Stimulated activated CD4-positive, alpha-beta T cell treated with anti-CD3 and anti-CD28 coated beads, Interleukin-12 subunit alpha, Interleukin-12 subunit beta, amount 100 ng/mL, for 24 hours (primary cell): ENCODE data around the gene THNSL1.
"Not testable (repeated sequence)": the region's sequence is repeated elsewhere in the genome, so short reads cannot be mapped to it uniquely, and the experiment has no call there.

Experiments used
- DNase-seq, 2 experiments: peaks; one replicate each; pipeline ENCODE4 v3.0.0-alpha.2; 2020; ENCODE audit warnings: low read depth in 2 of 2

Gene THNSL1

GRCh38 chr10:25016376-25017153, at the start of gene THNSL1:
TSS of gene THNSL1 (plus strand) at chr10:25016612. CDS start at chr10:25023224, 6,612 bp downstream.
- peak; percentile 95 to 97 for DNase-seq

GRCh38 chr10:24966962-24967481, 49.4 kb upstream of the THNSL1 start:
- no peak for DNase-seq

- no peak for DNase-seq
Observed at GRCh38 chr10:24968349-24968748, 48.1 kb upstream of the THNSL1 start.

- DNase-seq, result not testable (repeated sequence)
Observed at GRCh38 chr10:24968951-24969350, 47.5 kb upstream of the THNSL1 start.

GRCh38 chr10:24969841-24970281, 46.6 kb upstream of the THNSL1 start:
- no peak for DNase-seq

- DNase-seq, result no peak
Observed at GRCh38 chr10:24971374-24971773, 45.0 kb upstream of the THNSL1 start.

GRCh38 chr10:24973163-24973562, 43.2 kb upstream of the THNSL1 start:
- no peak for DNase-seq

GRCh38 chr10:24974976-24975375, 41.4 kb upstream of the THNSL1 start:
- DNase-seq, result no peak

- DNase-seq, result no peak
Observed at GRCh38 chr10:24979685-24980084, 36.7 kb upstream of the THNSL1 start.

- no peak for DNase-seq
Observed at GRCh38 chr10:24981161-24981710, 35.2 kb upstream of the THNSL1 start.

- no peak for DNase-seq
Observed at GRCh38 chr10:24982319-24983112, 33.9 kb upstream of the THNSL1 start.

GRCh38 chr10:24983130-24983529, 33.3 kb upstream of the THNSL1 start:
- no peak for DNase-seq

- DNase-seq, result no peak
Observed at GRCh38 chr10:24983946-24984345, 32.5 kb upstream of the THNSL1 start.

GRCh38 chr10:24984906-24985305, 31.5 kb upstream of the THNSL1 start:
- no peak for DNase-seq

- DNase-seq, result no peak
Observed at GRCh38 chr10:24988831-24989640, 27.4 kb upstream of the THNSL1 start.

GRCh38 chr10:24989867-24990266, 26.5 kb upstream of the THNSL1 start:
- no peak for DNase-seq

- no peak for DNase-seq
Observed at GRCh38 chr10:24991298-24991697, 25.1 kb upstream of the THNSL1 start.

GRCh38 chr10:24992512-24993133, 23.8 kb upstream of the THNSL1 start:
- no peak for DNase-seq

- no peak for DNase-seq
Observed at GRCh38 chr10:24993237-24993958, 23.0 kb upstream of the THNSL1 start.

GRCh38 chr10:24995072-24995471, 21.3 kb upstream of the THNSL1 start:
- DNase-seq, result no peak
